KMS-11 (cell line): Measurements from ENCODE around the gene C17orf107.

ENCODE experiments used
- H2AFZ ChIP-seq: fragments of 200-600 bp; sonication (generic); 2 replicates; pipeline ENCODE4 v1.6.1; 2016; ENCODE audit warnings: antibody characterized with exemption, mixed run types, low read depth
- H3K27ac ChIP-seq: fragments of 200-600 bp; sonication (generic); 2 replicates; pipeline ENCODE4 v1.6.1; 2016; ENCODE audit warnings: mild to moderate bottlenecking, mixed run types
- H3K27me3 ChIP-seq: fragments of 200-600 bp; sonication (generic); 2 replicates; pipeline ENCODE4 v1.6.1; 2017; ENCODE audit warnings: mild to moderate bottlenecking, low read depth, mixed run types, moderate library complexity; ENCODE audit not compliant: insufficient read depth
- H3K36me3 ChIP-seq: fragments of 200-600 bp; sonication (generic); 2 replicates; pipeline ENCODE4 v1.6.1; 2017; ENCODE audit warnings: mild to moderate bottlenecking, mixed run types; ENCODE audit not compliant: insufficient read depth
- H3K4me1 ChIP-seq: fragments of 200-600 bp; sonication (generic); 2 replicates; pipeline ENCODE4 v1.6.1; 2016; ENCODE audit warnings: mild to moderate bottlenecking, low read depth, mixed run types; ENCODE audit not compliant: poor library complexity, severe bottlenecking
- H3K4me2 ChIP-seq: fragments of 200-600 bp; sonication (generic); 2 replicates; pipeline ENCODE4 v1.7.0; 2016; ENCODE audit warnings: mild to moderate bottlenecking, mixed run types
- H3K4me3 ChIP-seq: fragments of 200-600 bp; sonication (generic); IDR thresholded peaks from 2 replicates; pipeline ENCODE4 v1.6.1; 2017; ENCODE audit warnings: low read depth, low read length, mixed read lengths; ENCODE audit not compliant: insufficient read depth
- H3K79me2 ChIP-seq: fragments of 200-600 bp; sonication (generic); 2 replicates; pipeline ENCODE4 v1.6.1; 2016; ENCODE audit warnings: low read depth, mixed run types; ENCODE audit not compliant: insufficient read depth
- H3K9ac ChIP-seq: fragments of 200-600 bp; sonication (generic); 2 replicates; pipeline ENCODE4 v1.6.1; 2016; ENCODE audit warnings: mild to moderate bottlenecking, mixed run types
- H4K20me1 ChIP-seq: fragments of 200-600 bp; sonication (generic); 2 replicates; pipeline ENCODE4 v1.6.1; 2016; ENCODE audit warnings: mild to moderate bottlenecking, mixed run types; ENCODE audit not compliant: insufficient read depth
- CTCF ChIP-seq: fragments of 200-600 bp; sonication (generic); conservative IDR thresholded peaks from 2 replicates; pipeline ENCODE4 v1.6.1; 2017; ENCODE audit warnings: low read depth, mild to moderate bottlenecking, antibody characterized with exemption, low read length, moderate library complexity, mixed read lengths

Gene C17orf107

GRCh38 chr17:4897785-4898184 lies 1.6 kb upstream of the C17orf107 start:
- TF ChIP-seq CTCF: no peak
- no peak overlapping the region for H3K4me2 ChIP-seq

GRCh38 chr17:4898351-4898750 lies 985 bp upstream of the C17orf107 start:
- H3K27ac ChIP-seq: no peak overlapping the region
- no peak overlapping the region for H2AFZ ChIP-seq
- H3K4me2 ChIP-seq: no peak overlapping the region
- H3K9ac ChIP-seq: no peak overlapping the region
- no peak overlapping the region for H3K4me3 ChIP-seq
- H3K4me1 ChIP-seq: peaks cover 4% of the 10 kb centered on the region
- no peaks in the 10 kb centered on the region for H3K27me3 ChIP-seq
- no peaks in the 10 kb centered on the region for H4K20me1 ChIP-seq
- no peak for TF ChIP-seq CTCF
- no peaks in the 10 kb centered on the region for H3K36me3 ChIP-seq
- H3K79me2 ChIP-seq: no peaks in the 10 kb centered on the region

More at GRCh38 chr17:4897785-4898184, 1.6 kb upstream of the C17orf107 start:
- Histone ChIP-seq H3K4me3 (no peak overlapping the region), H3K4me1 (peaks cover under 1% of the 10 kb centered on the region), H2AFZ (no peak overlapping the region), H3K36me3 (no peaks in the 10 kb centered on the region), H3K9ac (no peak overlapping the region), H3K79me2 (no peaks in the 10 kb centered on the region), H3K27ac (no peak overlapping the region), H4K20me1 (no peaks in the 10 kb centered on the region), H3K27me3 (no peaks in the 10 kb centered on the region)

GRCh38 chr17:4898927-4899326 lies 409 bp upstream of the C17orf107 start:
- Histone ChIP-seq H3K27ac (no peak overlapping the region), H3K4me3 (no peak overlapping the region), H3K27me3 (no peaks in the 10 kb centered on the region), H3K4me1 (peaks cover 4% of the 10 kb centered on the region), H4K20me1 (no peaks in the 10 kb centered on the region), H3K36me3 (no peaks in the 10 kb centered on the region), H3K9ac (no peak overlapping the region), H2AFZ (no peak overlapping the region), H3K79me2 (no peaks in the 10 kb centered on the region), H3K4me2 (no peak overlapping the region)
- no peak for TF ChIP-seq CTCF

GRCh38 chr17:4900231-4901107 lies 1.1 kb downstream of the C17orf107 start:
- peaks cover 4% of the 10 kb centered on the region for H3K4me1 ChIP-seq
- no peak overlapping the region for H3K4me3 ChIP-seq
- H2AFZ ChIP-seq: no peak overlapping the region
- TF ChIP-seq CTCF: no peak
- no peaks in the 10 kb centered on the region for H4K20me1 ChIP-seq
- no peaks in the 10 kb centered on the region for H3K79me2 ChIP-seq
- no peak overlapping the region for H3K9ac ChIP-seq
- H3K27ac ChIP-seq: no peak overlapping the region
- H3K4me2 ChIP-seq: no peak overlapping the region
- no peaks in the 10 kb centered on the region for H3K27me3 ChIP-seq
- H3K36me3 ChIP-seq: no peaks in the 10 kb centered on the region
